GM23338 (cell line): Measurements from ENCODE around the gene CCNL1. TPM values are rescaled to one million over a fixed set of nuclear protein-coding genes. Genes with fewer than 3 reads are reported as not detected.

Source experiments
- CREB1 ChIP-seq: fragments of 250-450 bp; sonication (Bioruptor Pico); IDR thresholded peaks from 2 replicates; pipeline ENCODE4 v1.5.0; 2020; ENCODE audit warnings: low read depth, mild to moderate bottlenecking, moderate library complexity
- JUNB ChIP-seq: IDR thresholded peaks from one replicate; pipeline ENCODE4 v1.6.1; 2016; ENCODE audit warnings: antibody characterized with exemption; ENCODE audit not compliant: unreplicated experiment
- REST ChIP-seq: IDR thresholded peaks from one replicate; pipeline ENCODE4 v1.6.1; 2018; ENCODE audit warnings: antibody characterized with exemption; ENCODE audit not compliant: unreplicated experiment
- ZNF114 ChIP-seq: fragments of 250-450 bp; sonication (Bioruptor Pico); IDR thresholded peaks from 2 replicates; pipeline ENCODE4 v1.5.0; 2020; ENCODE audit warnings: mild to moderate bottlenecking, moderate library complexity
- ZNF331 ChIP-seq: fragments of 250-450 bp; sonication (Bioruptor Pico); IDR thresholded peaks from 2 replicates; pipeline ENCODE4 v1.5.0; 2020; ENCODE audit warnings: low read depth, mild to moderate bottlenecking, moderate library complexity
- ZNF462 ChIP-seq: fragments of 250-450 bp; sonication (Bioruptor Pico); IDR thresholded peaks from 2 replicates; pipeline ENCODE4 v1.5.0; 2020; ENCODE audit warnings: mild to moderate bottlenecking, moderate library complexity
- polyA plus RNA-seq: library from polyadenylated mRNA; unstranded; fragments of >200 nt; fragmentation: Nextera tagmentation; extraction: Ambion mirVana; gene quantifications from 2 replicates; pipeline ENCODE4 v1.2.1, GENCODE V29; 2016
- total RNA-seq: library from RNA; depleted of rRNA; stranded (reverse); fragments of >200 nt; shearing (Covaris generic); gene quantifications from 2 replicates; pipeline ENCODE4 v1.2.3, GENCODE V29; 2014

Gene CCNL1
- total and polyA plus RNA-seq, 2 experiments from 2014 or later = 108 to 134 TPM

- no peak for TF ChIP-seq ZNF462 (CRISPR knock-in tag)
- TF ChIP-seq ZNF114 = no peak
- no peak for TF ChIP-seq REST
- no peak for TF ChIP-seq ZNF331 (CRISPR knock-in tag)
- TF ChIP-seq JUNB = no peak
- no peak for TF ChIP-seq CREB1 (CRISPR knock-in tag)
Observed at GRCh38 chr3:157128771-157129681, 30.9 kb downstream of the CCNL1 start (continued).
